Duodenal mucosa (tissue), 2 donors: Measurements from ENCODE around the gene B4GALT1.
"Not testable (repeated sequence)": the region's sequence is repeated elsewhere in the genome, so short reads cannot be mapped to it uniquely, and the experiment has no call there.

ENCODE experiments used
- H3K27ac ChIP-seq: one replicate; pipeline ENCODE4 v1.7.0; 2013; ENCODE audit warnings: low read depth, low read length
- H3K27me3 ChIP-seq, 2 donors: one replicate each; pipeline ENCODE4 v1.7.0; 2013; ENCODE audit warnings: low read length in 2 of 2, control low read depth in 1 of 2; ENCODE audit not compliant: insufficient read depth in 2 of 2, control insufficient read depth in 1 of 2
- H3K36me3 ChIP-seq, 2 donors: one replicate each; pipeline ENCODE4 v1.7.0; 2013; ENCODE audit warnings: low read length in 2 of 2, control low read depth in 1 of 2; ENCODE audit not compliant: insufficient read depth in 2 of 2, control insufficient read depth in 1 of 2
- H3K4me1 ChIP-seq, 2 donors: one replicate each; pipeline ENCODE4 v1.7.0; 2013; ENCODE audit warnings: low read length in 2 of 2, control low read depth in 1 of 2; ENCODE audit not compliant: insufficient read depth in 2 of 2, control insufficient read depth in 1 of 2
- H3K4me3 ChIP-seq, 2 donors: one replicate each; pipeline ENCODE4 v1.7.0; 2013; ENCODE audit warnings: low read length in 2 of 2, low read depth in 1 of 2
- H3K9ac ChIP-seq, 2 donors: one replicate each; pipeline ENCODE4 v1.7.0; 2013; ENCODE audit warnings: low read length in 2 of 2, low read depth in 1 of 2
- H3K9me3 ChIP-seq, 2 donors: one replicate each; pipeline ENCODE4 v1.7.0; 2013; ENCODE audit warnings: low read length in 2 of 2, control low read depth in 1 of 2; ENCODE audit not compliant: control insufficient read depth in 1 of 2

Gene B4GALT1

GRCh38 chr9:33162721-33163311 is 4.3 kb downstream of the B4GALT1 start:
- Histone ChIP-seq H3K36me3 (no peaks in the 10 kb centered on the region), H3K9me3 (no peaks in the 10 kb centered on the region), H3K4me1 (peaks cover 80 to 83% of the 10 kb centered on the region in 2 donors), H3K27me3 (no peaks in the 10 kb centered on the region), H3K4me3 (peak overlapping the region; percentile 4 to 42), H3K27ac (peak overlapping the region; percentile 21), H3K9ac (peak overlapping the region; percentile 46 to 49)

GRCh38 chr9:33161589-33162132 is 5.5 kb downstream of the B4GALT1 start:
- H3K36me3 ChIP-seq: no peaks in the 10 kb centered on the region
- peak overlapping the region; percentile 81 for H3K27ac ChIP-seq
- peak overlapping the region; percentile 1 to 50 for H3K4me3 ChIP-seq
- H3K4me1 ChIP-seq: peaks cover 80 to 90% of the 10 kb centered on the region in 2 donors
- no peaks in the 10 kb centered on the region for H3K27me3 ChIP-seq
- no peaks in the 10 kb centered on the region for H3K9me3 ChIP-seq
- peak overlapping the region; percentile 62 to 71 for H3K9ac ChIP-seq

GRCh38 chr9:33161011-33161588 is 6.0 kb downstream of the B4GALT1 start:
- H3K36me3 ChIP-seq: no peaks in the 10 kb centered on the region
- H3K4me1 ChIP-seq: peaks cover 80 to 90% of the 10 kb centered on the region in 2 donors
- peak overlapping the region; percentile 81 for H3K27ac ChIP-seq
- H3K27me3 ChIP-seq: no peaks in the 10 kb centered on the region
- peak overlapping the region; percentile 62 to 71 for H3K9ac ChIP-seq
- peak overlapping the region; percentile 1 to 50 for H3K4me3 ChIP-seq
- H3K9me3 ChIP-seq: no peaks in the 10 kb centered on the region

- Histone ChIP-seq H3K4me1 (peaks cover 77 to 90% of the 10 kb centered on the region in 2 donors), H3K9ac (peak overlapping the region; percentile 21 to 62)
- H3K27ac ChIP-seq, H3K27me3 ChIP-seq, H3K36me3 ChIP-seq, H3K9me3 ChIP-seq, H3K4me3 ChIP-seq: not testable (repeated sequence)
These were observed 6.7 kb downstream of the B4GALT1 start for GRCh38 chr9:33160446-33160845.

- Histone ChIP-seq H3K27me3 (no peaks in the 10 kb centered on the region), H3K9ac (peak overlapping the region; percentile 19 to 52), H3K4me1 (peaks cover 71 to 90% of the 10 kb centered on the region in 2 donors), H3K9me3 (no peaks in the 10 kb centered on the region), H3K27ac (peak overlapping the region; percentile 59), H3K36me3 (no peaks in the 10 kb centered on the region), H3K4me3 (peak overlapping the region; percentile 18 to 33)
These were observed 7.4 kb downstream of the B4GALT1 start for GRCh38 chr9:33159777-33160127.

GRCh38 chr9:33158843-33159776 is 8.0 kb downstream of the B4GALT1 start:
- Histone ChIP-seq H3K27ac (peak overlapping the region; percentile 59), H3K27me3 (no peaks in the 10 kb centered on the region), H3K9me3 (no peaks in the 10 kb centered on the region), H3K4me3 (peak overlapping the region; percentile 18 to 33), H3K36me3 (no peaks in the 10 kb centered on the region), H3K9ac (peak overlapping the region; percentile 19 to 52), H3K4me1 (peaks cover 66 to 87% of the 10 kb centered on the region in 2 donors)

- Histone ChIP-seq H3K27me3 (no peaks in the 10 kb centered on the region), H3K9ac (peak overlapping the region; percentile 0 to 19), H3K4me3 (peak overlapping the region in 1 of 2 donors; percentile 18), H3K27ac (peak overlapping the region; percentile 59), H3K4me1 (peaks cover 56 to 78% of the 10 kb centered on the region in 2 donors), H3K36me3 (no peaks in the 10 kb centered on the region), H3K9me3 (no peaks in the 10 kb centered on the region)
These were observed 8.9 kb downstream of the B4GALT1 start for GRCh38 chr9:33157960-33158842.

- no peaks in the 10 kb centered on the region for H3K9me3 ChIP-seq
- no peak overlapping the region for H3K4me3 ChIP-seq
- H3K27ac ChIP-seq: no peak overlapping the region
- peaks cover 42 to 71% of the 10 kb centered on the region in 2 donors for H3K4me1 ChIP-seq
- no peaks in the 10 kb centered on the region for H3K36me3 ChIP-seq
- H3K27me3 ChIP-seq: no peaks in the 10 kb centered on the region
- H3K9ac ChIP-seq: no peak overlapping the region
These were observed 11.7 kb downstream of the B4GALT1 start for GRCh38 chr9:33155393-33155792.

- Histone ChIP-seq H3K9ac (no peak overlapping the region), H3K36me3 (no peaks in the 10 kb centered on the region), H3K4me3 (no peak overlapping the region), H3K9me3 (no peaks in the 10 kb centered on the region), H3K4me1 (peaks cover 32 to 61% of the 10 kb centered on the region in 2 donors), H3K27ac (no peak overlapping the region), H3K27me3 (no peaks in the 10 kb centered on the region)
These were observed 12.8 kb downstream of the B4GALT1 start for GRCh38 chr9:33154371-33154770.
